Measurements from ENCODE around the gene ODAD4.

- TF ChIP-seq, protein P1, sequence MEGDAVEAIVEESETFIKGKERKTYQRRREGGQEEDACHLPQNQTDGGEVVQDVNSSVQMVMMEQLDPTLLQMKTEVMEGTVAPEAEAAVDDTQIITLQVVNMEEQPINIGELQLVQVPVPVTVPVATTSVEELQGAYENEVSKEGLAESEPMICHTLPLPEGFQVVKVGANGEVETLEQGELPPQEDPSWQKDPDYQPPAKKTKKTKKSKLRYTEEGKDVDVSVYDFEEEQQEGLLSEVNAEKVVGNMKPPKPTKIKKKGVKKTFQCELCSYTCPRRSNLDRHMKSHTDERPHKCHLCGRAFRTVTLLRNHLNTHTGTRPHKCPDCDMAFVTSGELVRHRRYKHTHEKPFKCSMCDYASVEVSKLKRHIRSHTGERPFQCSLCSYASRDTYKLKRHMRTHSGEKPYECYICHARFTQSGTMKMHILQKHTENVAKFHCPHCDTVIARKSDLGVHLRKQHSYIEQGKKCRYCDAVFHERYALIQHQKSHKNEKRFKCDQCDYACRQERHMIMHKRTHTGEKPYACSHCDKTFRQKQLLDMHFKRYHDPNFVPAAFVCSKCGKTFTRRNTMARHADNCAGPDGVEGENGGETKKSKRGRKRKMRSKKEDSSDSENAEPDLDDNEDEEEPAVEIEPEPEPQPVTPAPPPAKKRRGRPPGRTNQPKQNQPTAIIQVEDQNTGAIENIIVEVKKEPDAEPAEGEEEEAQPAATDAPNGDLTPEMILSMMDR (IDR thresholded peaks at IDR 0.05; ENCODE audit: low read depth, low read length): no peak
- TF ChIP-seq EZH2phosphoT487 (IDR thresholded peaks at IDR 0.05; ENCODE audit: low read depth): no peak
Measured at GRCh38 chr17:41893384-41893783, 37.0 kb upstream of the ODAD4 start.
